ENCODE results near the gene RAB4A. TPM values are rescaled to one million over a fixed set of nuclear protein-coding genes. Genes with fewer than 3 reads are reported as not detected.

Gene RAB4A
- polyA plus RNA-seq, 2 of the 4 experiments (the other 2 are of a cell fraction) = 31.5 to 38.4 TPM

- no peak for TF ChIP-seq BHLHE40 (IDR thresholded peaks at IDR 0.05; ENCODE audit: low read depth, low read length)
- no peak for TF ChIP-seq MAX (IDR thresholded peaks at IDR 0.05)
Observed at GRCh38 chr1:229279242-229279641, 8.3 kb downstream of the RAB4A start (continued).

GRCh38 chr1:229280037-229280828 is 9.3 kb downstream of the RAB4A start:
- Histone ChIP-seq H3K27ac (no peak overlapping the region), H3K4me1 (peaks cover 11% of the 10 kb centered on the region; the same call in 2 of the 3 replicates), H3K4me2 (no peak overlapping the region), H3K9me3 (no peaks in the 10 kb centered on the region), H3K4me3 (no peak overlapping the region)
- ChIA-PET CTCF (interaction anchor here (1.0 kb wide), 1 partner anchor 9 kb away, joined by 4 read pairs; the partner anchor contains the start of gene RAB4A), POLR2A (no interaction called here)
- 92% methylated on average over 6 of the region's 6 CpGs for WGBS (ENCODE audit: missing lambda C conversion rate)
- ATAC-seq = no peak
- no peak for DNase-seq (ENCODE audit: low read depth in 1 of 2, low spot score in 1 of 2)
- TF ChIP-seq POLR2A (IDR thresholded peaks at IDR 0.05; ENCODE audit: low read length) (no peak), RFX5 (IDR thresholded peaks at IDR 0.05) (no peak), ATOH8 (CRISPR knock-in tag; IDR thresholded peaks at IDR 0.05; ENCODE audit: low read depth) (no peak), PBX3 (IDR thresholded peaks at IDR 0.05) (no peak), BHLHE40 (IDR thresholded peaks at IDR 0.05; ENCODE audit: low read depth, low read length) (no peak), EHF (CRISPR knock-in tag; IDR thresholded peaks at IDR 0.05) (no peak), HMGXB4 (CRISPR knock-in tag; IDR thresholded peaks at IDR 0.05; ENCODE audit: borderline replicate concordance) (no peak), JUNB (IDR thresholded peaks at IDR 0.05) (no peak), RNF2 (IDR thresholded peaks at IDR 0.05; ENCODE audit: borderline replicate concordance, low read depth) (no peak)
- no peak for FAIRE-seq

GRCh38 chr1:229280921-229281320 is 10.0 kb downstream of the RAB4A start:
- Histone ChIP-seq H3K27ac (no peak overlapping the region), H3K4me2 (no peak overlapping the region), H3K9me3 (no peaks in the 10 kb centered on the region), H3K4me1 (peaks cover 9% of the 10 kb centered on the region; the same call in 1 of the 3 replicates), H3K4me3 (no peak overlapping the region)
- ATAC-seq (no peak), FAIRE-seq (no peak), DNase-seq (ENCODE audit: low read depth in 1 of 2, low spot score in 1 of 2) (no peak)
- TF ChIP-seq ZC3H11A (IDR thresholded peaks at IDR 0.05) = no peak
- ChIA-PET CTCF (interaction anchor here (1.0 kb wide), 1 partner anchor 10 kb away, joined by 4 read pairs; the partner anchor contains the start of gene RAB4A), POLR2A (no interaction called here)
- WGBS (ENCODE audit: missing lambda C conversion rate) = 61% methylated on average over 3 of the region's 3 CpGs

- ChIA-PET CTCF (no interaction called here), POLR2A (no interaction called here)
- WGBS (ENCODE audit: missing lambda C conversion rate) = 91% methylated on average over 1 of the region's 1 CpG
- Histone ChIP-seq H3K4me1 (peaks cover 13% of the 10 kb centered on the region; the same call in 1 of the 3 replicates), H3K4me3 (no peak overlapping the region), H3K27ac (no peak overlapping the region), H3K4me2 (no peak overlapping the region), H3K9me3 (no peaks in the 10 kb centered on the region)
- FAIRE-seq (no peak), DNase-seq (ENCODE audit: low read depth in 1 of 2, low spot score in 1 of 2) (no peak), ATAC-seq (no peak)
- TF ChIP-seq ATOH8 (CRISPR knock-in tag; IDR thresholded peaks at IDR 0.05; ENCODE audit: low read depth) (no peak), MAX (IDR thresholded peaks at IDR 0.05) (no peak), SREBF2 (IDR thresholded peaks at IDR 0.05) (no peak), ELK1 (IDR thresholded peaks at IDR 0.05; ENCODE audit: low read depth, low read length) (no peak), ZC3H11A (IDR thresholded peaks at IDR 0.05) (no peak), JUN (IDR thresholded peaks at IDR 0.05) (no peak), ESRRA (IDR thresholded peaks at IDR 0.05; ENCODE audit: borderline replicate concordance, low read length) (no peak), E2F6 (IDR thresholded peaks at IDR 0.05; ENCODE audit: borderline replicate concordance, low read depth) (no peak), CTCF (IDR thresholded peaks at IDR 0.05) (no peak), BHLHE40 (IDR thresholded peaks at IDR 0.05; ENCODE audit: low read depth, low read length) (no peak), HEYL (CRISPR knock-in tag; IDR thresholded peaks at IDR 0.05) (no peak), CEBPB (IDR thresholded peaks at IDR 0.05) (no peak), EHF (CRISPR knock-in tag; IDR thresholded peaks at IDR 0.05) (no peak)
Observed at GRCh38 chr1:229281339-229281926, 10.5 kb downstream of the RAB4A start.

Data from A549 (cell line).